Right renal cortex interstitium (tissue), 3 donors: ENCODE results near the gene BOC. TPM values are rescaled to one million over a fixed set of nuclear protein-coding genes. Genes with fewer than 3 reads are reported as not detected.

Experiments used
- DNase-seq, 3 donors: peaks; one replicate each; pipeline ENCODE4 v3.0.0-alpha.2; 2013; ENCODE audit warnings: low read depth in 3 of 3, low spot score in 2 of 3
- polyA plus RNA-seq, 3 donors: library from polyadenylated mRNA; unstranded; fragments of 120-200 nt; gene quantifications; one replicate each; pipeline ENCODE4 v1.2.1, GENCODE V29; 2013; ENCODE audit not compliant: insufficient read length in 3 of 3

Gene BOC
- polyA plus RNA-seq, 3 donors: 18.9 to 24.0 (median 23.9) TPM

- DNase-seq: no peak
Observed at GRCh38 chr3:113186566-113186965, 24.8 kb upstream of the BOC start.

- DNase-seq: no peak
Observed at GRCh38 chr3:113193288-113193687, 18.1 kb upstream of the BOC start.

- DNase-seq: no peak
Observed at GRCh38 chr3:113193719-113194118, 17.6 kb upstream of the BOC start.

GRCh38 chr3:113194823-113195401 is 16.4 kb upstream of the BOC start:
- DNase-seq: no peak

GRCh38 chr3:113200351-113200750 is 11.0 kb upstream of the BOC start:
- DNase-seq: no peak

- no peak for DNase-seq
Observed at GRCh38 chr3:113200946-113201345, 10.4 kb upstream of the BOC start.

GRCh38 chr3:113204371-113204770 is 7.0 kb upstream of the BOC start:
- no peak for DNase-seq

GRCh38 chr3:113205481-113205880 is 5.9 kb upstream of the BOC start:
- DNase-seq: no peak

- peak in 2 of 3 donors; percentile 67 to 76 for DNase-seq
Observed at GRCh38 chr3:113210604-113211329, 590 bp upstream of the BOC start.

GRCh38 chr3:113212150-113212843 is 940 bp downstream of the BOC start:
- DNase-seq: peak in 1 of 3 donors; percentile 39

GRCh38 chr3:113212844-113213375 is 1.6 kb downstream of the BOC start:
- DNase-seq: no peak

- DNase-seq: no peak
Observed at GRCh38 chr3:113213896-113214587, 2.7 kb downstream of the BOC start.

GRCh38 chr3:113214917-113215595 is 3.7 kb downstream of the BOC start:
- no peak for DNase-seq

GRCh38 chr3:113216393-113216792 is 5.0 kb downstream of the BOC start:
- no peak for DNase-seq

GRCh38 chr3:113218011-113218680 is 6.8 kb downstream of the BOC start:
- DNase-seq: no peak

GRCh38 chr3:113218681-113219045 is 7.3 kb downstream of the BOC start:
- no peak for DNase-seq

- no peak for DNase-seq
Observed at GRCh38 chr3:113219605-113220300, 8.4 kb downstream of the BOC start.

GRCh38 chr3:113220721-113221120 is 9.4 kb downstream of the BOC start:
- DNase-seq: no peak

GRCh38 chr3:113221721-113222257 is 10.4 kb downstream of the BOC start:
- no peak for DNase-seq
